GM20000 (cell line): ENCODE measurements around the gene PLCL2.

Experiments used
- DNase-seq: peaks from one replicate; pipeline ENCODE4 v3.0.0; 2012; ENCODE audit warnings: low spot score
- CTCF ChIP-seq: IDR thresholded peaks from 2 replicates; pipeline ENCODE4 v1.5.1; 2012; ENCODE audit warnings: mild to moderate bottlenecking, control low read depth; ENCODE audit errors: extremely low read depth, missing control alignments

PLCL2 gene

GRCh38 chr3:17038900-17039553, 154.3 kb downstream of the PLCL2 start:
- no peak for DNase-seq
- no peak for TF ChIP-seq CTCF

- no peak for DNase-seq
- no peak for TF ChIP-seq CTCF
These were observed 154.8 kb downstream of the PLCL2 start for GRCh38 chr3:17039594-17039993.

- no peak for DNase-seq
- TF ChIP-seq CTCF, result no peak
These were observed 155.7 kb downstream of the PLCL2 start for GRCh38 chr3:17040322-17040989.

- no peak for DNase-seq
- no peak for TF ChIP-seq CTCF
These were observed 156.2 kb downstream of the PLCL2 start for GRCh38 chr3:17040990-17041377.

- peak; percentile 66 for DNase-seq
- no peak for TF ChIP-seq CTCF
These were observed 160.1 kb downstream of the PLCL2 start for GRCh38 chr3:17044855-17045254.

- TF ChIP-seq CTCF, result no peak
- DNase-seq, result no peak
These were observed 160.9 kb downstream of the PLCL2 start for GRCh38 chr3:17045705-17046104.

GRCh38 chr3:17046623-17047022, 161.9 kb downstream of the PLCL2 start:
- TF ChIP-seq CTCF, result no peak
- no peak for DNase-seq
